ENCODE data around the gene TFF2. TPM values are rescaled to one million over a fixed set of nuclear protein-coding genes. Genes with fewer than 3 reads are reported as not detected.

TFF2 gene
- total RNA-seq, 1 experiment from 2014 or later, result 1.2 TPM

DNA sequence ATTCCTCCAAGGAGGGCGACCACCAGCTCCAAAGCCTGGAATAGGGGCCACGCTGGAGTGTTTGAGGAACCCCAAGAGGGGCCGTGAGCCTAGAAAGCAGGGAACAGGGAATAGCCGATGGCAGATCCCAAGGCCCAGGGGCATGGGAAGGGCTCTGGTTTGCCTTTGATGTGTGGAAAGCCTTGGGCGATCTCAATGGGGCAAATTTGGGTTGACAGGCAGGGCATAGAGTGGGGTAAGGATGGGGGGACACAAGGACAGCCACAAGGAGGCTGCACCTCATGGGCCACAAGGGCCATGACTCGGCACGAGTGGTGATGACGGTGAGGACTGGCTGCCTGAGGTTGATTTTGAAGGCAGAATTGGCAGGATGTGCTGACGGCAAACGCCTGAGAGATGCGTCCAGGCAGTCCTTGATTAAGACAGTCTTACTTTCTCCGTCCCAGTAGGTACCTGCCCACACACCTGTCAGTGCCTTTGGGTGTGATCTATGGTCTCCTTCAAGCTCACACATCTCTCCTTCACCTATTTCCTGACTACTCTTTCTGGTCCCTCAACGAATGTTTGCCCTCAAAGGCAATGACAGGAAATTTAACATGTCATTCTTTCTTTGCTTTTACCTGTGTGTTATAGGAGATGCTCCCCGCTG lies 47.1 kb upstream of the TFF2 start:
- H3K27me3 Mint-ChIP-seq (ENCODE audit: insufficient read depth, unreplicated experiment), result no peaks in the 10 kb centered on the region
- BruUV-seq (replicated peaks), result no TSS peak
- H3K36me3 Mint-ChIP-seq (ENCODE audit: insufficient read depth, unreplicated experiment), result no peaks in the 10 kb centered on the region
- no peaks in the 10 kb centered on the region for H3K4me1 ChIP-seq
- TF ChIP-seq CTCF (IDR thresholded peaks at IDR 0.05; ENCODE audit: insufficient read depth in 1 of 2, low read depth in 1 of 2, low read length in 1 of 2, severe bottlenecking in 1 of 2, unreplicated experiment in 1 of 2), result no peak
- no peaks in the 10 kb centered on the region; the same call in 1 of the 2 replicates for H3K9me3 ChIP-seq
- H3K36me3 ChIP-seq (ENCODE audit: control insufficient read depth, insufficient read depth, low read length), result no peaks in the 10 kb centered on the region
- ChIA-PET POLR2A (no interaction called here), CTCF (interaction anchor here (0.6 kb wide), 1 partner anchor 110 kb away, joined by 7 read pairs; no protein-coding TSS in a partner anchor)
- no peaks in the 10 kb centered on the region for H3K27me3 ChIP-seq (replicated peaks; ENCODE audit: control insufficient read depth, insufficient read depth, low read length)
- peaks cover 6% of the 10 kb centered on the region for H3K4me1 Mint-ChIP-seq (ENCODE audit: low read depth, unreplicated experiment)
- H3K4me3 Mint-ChIP-seq (ENCODE audit: unreplicated experiment), result no peak overlapping the region
- H3K9me3 Mint-ChIP-seq (ENCODE audit: unreplicated experiment), result peaks cover 12% of the 10 kb centered on the region
- no peak overlapping the region for H3K27ac Mint-ChIP-seq (ENCODE audit: unreplicated experiment)
- no peak for DNase-seq
- H3K4me3 ChIP-seq (ENCODE audit: low read depth, low read length), result no peak overlapping the region
- intact Hi-C loops (cut with micrococcal nuclease; ENCODE audit: unreplicated experiment), result no loop called here

DNA sequence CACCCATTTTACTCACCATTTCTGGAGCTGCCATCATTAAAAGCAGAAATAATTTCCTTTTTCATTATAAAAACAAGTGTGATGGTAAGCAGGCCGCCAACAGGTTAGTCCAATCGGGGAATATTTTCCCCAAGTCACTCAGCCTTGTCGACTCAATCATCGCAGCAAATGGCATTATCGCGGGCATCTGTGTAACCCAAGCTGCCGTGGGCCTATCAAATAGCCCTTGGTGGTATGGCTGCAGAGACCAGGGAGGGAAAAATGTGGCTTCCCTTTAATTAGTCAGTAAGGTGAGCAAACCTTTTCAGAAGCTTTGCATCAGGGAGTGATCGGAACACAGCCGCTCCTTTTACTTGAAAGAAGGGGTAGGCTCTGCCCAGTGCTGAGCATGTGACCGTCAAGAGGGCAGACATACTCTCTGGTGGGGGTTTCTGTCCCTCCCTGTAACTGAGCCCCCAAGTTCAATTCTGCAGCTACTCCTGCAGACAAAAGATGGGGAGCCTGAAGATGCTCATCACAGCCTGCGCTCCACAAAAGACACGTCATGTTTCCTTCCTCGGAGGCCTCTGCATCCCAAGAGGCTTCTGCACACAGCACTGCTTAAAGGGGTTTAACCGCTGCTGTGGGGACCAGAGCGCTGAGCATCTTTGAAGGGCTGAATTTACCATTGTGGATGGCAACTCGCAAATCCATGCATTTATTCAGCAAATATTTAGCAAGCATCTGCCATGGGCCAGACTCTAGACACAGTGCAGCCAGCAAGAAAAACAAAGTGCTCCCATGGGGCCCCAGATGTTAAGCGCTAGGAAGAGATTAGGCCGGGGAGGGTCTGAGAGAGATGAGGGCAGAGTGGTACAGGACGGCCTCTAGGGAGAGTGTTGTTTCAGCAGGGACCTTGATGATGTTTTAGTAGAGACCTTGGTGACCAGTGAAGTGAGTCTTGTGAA lies 46.3 kb upstream of the TFF2 start:
- H3K36me3 Mint-ChIP-seq (ENCODE audit: insufficient read depth, unreplicated experiment), result no peaks in the 10 kb centered on the region
- no TSS peak for BruUV-seq (replicated peaks)
- H3K27me3 Mint-ChIP-seq (ENCODE audit: insufficient read depth, unreplicated experiment), result no peaks in the 10 kb centered on the region
- no peak overlapping the region for H3K4me3 Mint-ChIP-seq (ENCODE audit: unreplicated experiment)
- ChIA-PET CTCF (no interaction called here), POLR2A (no interaction called here)
- intact Hi-C loops (cut with micrococcal nuclease; ENCODE audit: unreplicated experiment), result no loop called here
- H3K4me1 Mint-ChIP-seq (ENCODE audit: low read depth, unreplicated experiment), result peaks cover 10% of the 10 kb centered on the region
- DNase-seq, result no peak
- Histone ChIP-seq H3K36me3 (ENCODE audit: control insufficient read depth, insufficient read depth, low read length) (no peaks in the 10 kb centered on the region), H3K9me3 (no peaks in the 10 kb centered on the region), H3K27me3 (replicated peaks; ENCODE audit: control insufficient read depth, insufficient read depth, low read length) (no peaks in the 10 kb centered on the region), H3K4me3 (ENCODE audit: low read depth, low read length) (no peak overlapping the region), H3K4me1 (no peaks in the 10 kb centered on the region)
- no peak for TF ChIP-seq CTCF (IDR thresholded peaks at IDR 0.05; ENCODE audit: insufficient read depth in 1 of 2, low read depth in 1 of 2, low read length in 1 of 2, severe bottlenecking in 1 of 2, unreplicated experiment in 1 of 2)
- no peak overlapping the region for H3K27ac Mint-ChIP-seq (ENCODE audit: unreplicated experiment)
- H3K9me3 Mint-ChIP-seq (ENCODE audit: unreplicated experiment), result peaks cover 8% of the 10 kb centered on the region

DNA sequence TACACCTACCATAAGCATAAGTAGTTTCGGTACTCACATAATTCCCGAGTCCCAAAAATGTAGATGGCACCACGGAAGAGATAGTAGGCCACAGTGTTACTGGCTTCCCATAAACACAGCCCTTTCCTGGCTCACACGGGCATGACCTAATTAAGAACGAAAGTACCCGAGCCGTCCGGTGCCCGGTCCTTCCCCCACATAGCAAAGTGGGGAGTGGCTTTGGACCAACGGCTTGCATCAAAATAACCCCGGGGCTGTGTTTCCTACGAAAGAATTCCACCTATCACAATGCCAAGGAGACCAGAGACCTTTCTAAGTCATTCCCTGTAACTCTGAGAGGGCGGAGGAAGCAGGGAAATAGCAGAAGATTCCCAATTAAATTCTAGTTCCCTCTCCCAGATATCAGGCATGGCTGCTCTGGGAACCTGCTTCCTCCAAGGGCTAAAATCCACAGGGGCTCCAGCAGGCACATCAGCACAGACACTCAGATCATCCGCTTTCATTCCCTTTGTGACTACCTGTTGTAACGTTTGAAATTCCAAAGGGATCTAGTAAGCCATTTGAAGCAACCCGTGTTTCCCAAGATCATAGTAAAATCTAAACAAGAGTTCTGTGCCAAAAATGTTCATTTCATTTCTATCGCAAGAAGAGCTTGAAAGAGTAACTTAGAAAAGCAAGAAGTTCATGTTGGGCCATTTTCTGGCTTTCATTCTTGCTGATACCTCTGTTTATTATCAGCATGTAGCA lies 45.3 kb upstream of the TFF2 start, which contains the start of gene TMPRSS3:
TSS of gene TMPRSS3 (minus strand) at position 148 of the 747 bp plus-strand sequence. CDS start 635 bp downstream, outside the sequence.
- ChIA-PET CTCF (no interaction called here), POLR2A (no interaction called here)
- no peak for DNase-seq
- Histone ChIP-seq H3K4me1 (peaks cover 6% of the 10 kb centered on the region; the same call in 1 of the 2 replicates), H3K9me3 (no peaks in the 10 kb centered on the region), H3K27me3 (replicated peaks; ENCODE audit: control insufficient read depth, insufficient read depth, low read length) (no peaks in the 10 kb centered on the region), H3K4me3 (ENCODE audit: low read depth, low read length) (no peak within 1 kb of the TSS), H3K36me3 (ENCODE audit: control insufficient read depth, insufficient read depth, low read length) (no peaks in the 10 kb centered on the region)
- no peaks in the 10 kb centered on the region for H3K9me3 Mint-ChIP-seq (ENCODE audit: unreplicated experiment)
- H3K4me3 Mint-ChIP-seq (ENCODE audit: unreplicated experiment), result no peak within 1 kb of the TSS
- H3K4me1 Mint-ChIP-seq (ENCODE audit: low read depth, unreplicated experiment), result peaks cover 15% of the 10 kb centered on the region
- no TSS peak for BruUV-seq (replicated peaks)
- TF ChIP-seq CTCF (IDR thresholded peaks at IDR 0.05; ENCODE audit: insufficient read depth in 1 of 2, low read depth in 1 of 2, low read length in 1 of 2, severe bottlenecking in 1 of 2, unreplicated experiment in 1 of 2), result no peak
- H3K36me3 Mint-ChIP-seq (ENCODE audit: insufficient read depth, unreplicated experiment), result no peaks in the 10 kb centered on the region
- intact Hi-C loops (cut with micrococcal nuclease; ENCODE audit: unreplicated experiment), result no loop called here
- H3K27me3 Mint-ChIP-seq (ENCODE audit: insufficient read depth, unreplicated experiment), result no peaks in the 10 kb centered on the region
- H3K27ac Mint-ChIP-seq (ENCODE audit: unreplicated experiment), result no peak within 1 kb of the TSS

All from Caco-2 (cell line).